Measurements from ENCODE around the gene TBC1D22A. TPM values are rescaled to one million over a fixed set of nuclear protein-coding genes. Genes with fewer than 3 reads are reported as not detected.
A peak's percentile ranks its signal among the peaks of the same experiment; 100 is the strongest.
"Not testable (repeated sequence)": the region's sequence is repeated elsewhere in the genome, so short reads cannot be mapped to it uniquely, and the experiment has no call there.

TBC1D22A gene
- total and polyA plus RNA-seq, 4 experiments from 2014 or later, result 20.6 to 49.2 (median 36.7) TPM

DNA sequence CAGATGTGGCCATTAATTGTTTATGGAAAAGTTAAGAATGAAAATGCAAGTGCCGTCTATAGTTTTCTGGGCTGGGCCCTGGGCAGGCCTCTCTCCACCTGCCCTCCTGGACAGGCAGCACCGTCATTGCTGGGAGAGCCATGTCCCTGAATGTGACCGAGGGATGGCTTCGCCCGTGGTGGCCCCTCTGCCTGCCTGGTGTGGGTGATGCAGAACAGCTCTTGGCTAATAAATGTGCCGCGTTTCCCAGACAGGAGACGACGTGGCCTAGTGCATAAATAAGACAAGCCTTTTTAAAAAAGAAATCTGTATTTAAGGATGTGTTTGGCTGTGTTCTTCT, 407.3 kb downstream of the TBC1D22A start:
- peaks cover 0 to 3% (median 0%) of the 10 kb centered on the region in 4 donors for H3K4me1 Mint-ChIP-seq
- no peak for DNase-seq
- no peaks in the 10 kb centered on the region for H3K27me3 Mint-ChIP-seq
- H3K27me3 ChIP-seq (ENCODE audit: insufficient read depth, low read length), result no peaks in the 10 kb centered on the region
- H3K4me3 ChIP-seq (ENCODE audit: low read length in 2 of 2), result no peak overlapping the region
- CTCF ChIA-PET (ENCODE audit: partially characterized antibody), result no interaction called here
- peaks cover 26 to 43% of the 10 kb centered on the region in 2 donors for H3K36me3 Mint-ChIP-seq
- H3K9me3 ChIP-seq (ENCODE audit: control insufficient read depth in 1 of 2, low read length in 2 of 2), result no peaks in the 10 kb centered on the region
- no peaks in the 10 kb centered on the region for H3K36me3 ChIP-seq (ENCODE audit: insufficient read depth, low read length)
- H3K4me3 Mint-ChIP-seq, result no peak overlapping the region
- H3K27ac Mint-ChIP-seq, result peak overlapping the region in 1 of 7 donors; percentile 22
- POLR2A ChIA-PET (ENCODE audit: partially characterized antibody), result no interaction called here
- H3K27ac ChIP-seq (ENCODE audit: low read depth, low read length), result no peak overlapping the region
- peaks cover 0 to 3% (median 0%) of the 10 kb centered on the region in 8 donors for H3K9me3 Mint-ChIP-seq
- intact Hi-C loops (cut with micrococcal nuclease), result no loop called here
- H3K4me1 ChIP-seq (ENCODE audit: insufficient read depth, low read length), result no peaks in the 10 kb centered on the region

DNA sequence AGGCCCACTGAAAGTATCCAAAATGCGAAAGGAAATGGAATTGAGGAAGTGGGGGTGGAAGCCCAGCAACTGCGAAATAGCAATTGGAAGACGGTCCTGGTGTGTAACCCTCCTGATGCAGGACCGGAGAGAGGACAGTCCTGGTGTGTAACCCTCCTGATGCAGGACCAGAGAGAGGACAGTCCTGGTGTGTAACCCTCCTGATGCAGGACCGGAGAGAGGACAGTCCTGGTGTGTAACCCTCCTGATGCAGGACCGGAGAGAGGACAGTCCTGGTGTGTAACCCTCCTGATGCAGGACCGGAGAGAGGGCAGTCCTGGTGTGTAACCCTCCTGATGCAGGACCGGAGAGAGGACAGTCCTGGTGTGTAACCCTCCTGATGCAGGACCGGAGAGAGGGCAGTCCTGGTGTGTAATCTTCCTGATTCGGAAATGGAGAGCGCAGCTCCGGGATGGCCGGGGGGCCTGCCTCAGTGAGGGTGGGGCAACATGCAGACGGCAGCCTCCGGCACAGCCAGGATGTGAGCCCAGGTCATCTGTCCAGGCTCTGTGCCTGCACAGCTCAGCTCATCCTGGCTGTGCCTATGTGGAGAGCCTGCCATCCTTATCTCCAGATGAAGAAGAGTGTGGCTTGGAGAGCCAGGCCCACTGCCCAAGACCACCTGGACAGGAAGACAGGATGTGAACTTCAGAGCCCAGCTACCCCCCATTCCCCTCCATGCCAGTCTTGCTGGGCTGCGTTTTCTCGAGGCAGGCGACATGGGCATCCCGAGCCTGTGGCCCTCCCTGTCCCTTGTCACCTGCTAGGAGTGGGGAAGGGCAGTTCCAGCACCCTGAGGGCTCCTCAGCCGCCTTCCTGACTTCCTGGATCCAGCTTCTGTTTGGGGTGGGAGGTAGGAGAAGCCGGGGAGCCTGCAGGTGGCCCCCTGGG, 408.3 kb downstream of the TBC1D22A start:
- H3K4me3 ChIP-seq (ENCODE audit: low read length in 2 of 2); H3K4me1 ChIP-seq (ENCODE audit: insufficient read depth, low read length); H3K27me3 Mint-ChIP-seq; H3K4me1 Mint-ChIP-seq; intact Hi-C loops (cut with micrococcal nuclease); DNase-seq; H3K4me3 Mint-ChIP-seq; H3K9me3 Mint-ChIP-seq; CTCF ChIA-PET (ENCODE audit: partially characterized antibody); H3K36me3 ChIP-seq (ENCODE audit: insufficient read depth, low read length); H3K27ac Mint-ChIP-seq; H3K27ac ChIP-seq (ENCODE audit: low read depth, low read length); POLR2A ChIA-PET (ENCODE audit: partially characterized antibody); H3K27me3 ChIP-seq (ENCODE audit: insufficient read depth, low read length); H3K9me3 ChIP-seq (ENCODE audit: control insufficient read depth in 1 of 2, low read length in 2 of 2): not testable (repeated sequence)
- H3K36me3 Mint-ChIP-seq, result peaks cover 26 to 51% of the 10 kb centered on the region in 2 donors

DNA sequence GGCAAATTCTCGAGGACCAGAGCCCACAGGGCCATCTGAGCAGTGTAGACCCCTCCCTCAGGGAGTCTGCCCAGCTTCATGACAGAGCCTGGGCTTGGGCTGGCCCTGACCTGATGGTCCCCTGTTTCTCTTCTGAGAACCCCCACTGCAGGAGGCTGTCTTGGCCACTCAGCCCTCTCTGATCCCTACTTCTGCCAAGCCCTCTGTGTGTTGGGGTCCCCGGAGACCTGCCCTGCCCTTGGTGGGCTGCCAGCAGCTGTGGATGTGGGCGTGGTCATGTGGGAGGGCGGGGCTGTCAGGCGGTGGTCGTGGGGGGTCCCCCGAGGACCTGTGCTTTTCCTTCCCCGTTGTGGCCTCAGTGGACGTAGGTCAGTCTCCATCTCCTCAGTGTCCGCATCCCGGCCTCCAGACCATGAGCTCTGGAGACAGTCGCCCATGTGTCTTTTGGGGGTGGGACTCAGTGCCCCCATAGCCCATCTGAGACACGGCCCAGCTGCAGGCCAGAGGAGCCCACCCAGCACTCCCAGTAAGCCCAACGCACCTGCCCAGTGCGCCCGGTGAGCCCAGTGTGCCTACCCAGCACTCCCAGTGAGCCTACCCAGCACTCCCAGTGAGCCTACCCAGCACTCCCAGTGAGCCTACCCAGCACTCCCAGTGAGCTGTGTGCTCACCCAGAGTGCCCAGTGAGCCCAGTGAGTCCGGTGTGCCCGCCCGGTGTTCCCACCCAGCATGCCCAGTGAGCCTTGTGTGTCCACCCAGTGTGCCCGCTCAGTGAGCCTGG, 409.2 kb downstream of the TBC1D22A start:
- no peaks in the 10 kb centered on the region for H3K27me3 Mint-ChIP-seq
- DNase-seq, result no peak
- H3K9me3 ChIP-seq (ENCODE audit: control insufficient read depth in 1 of 2, low read length in 2 of 2), result no peaks in the 10 kb centered on the region
- POLR2A ChIA-PET (ENCODE audit: partially characterized antibody), result no interaction called here
- H3K36me3 Mint-ChIP-seq, result peaks cover 23 to 45% of the 10 kb centered on the region in 2 donors
- no peak overlapping the region for H3K27ac Mint-ChIP-seq
- no peak overlapping the region for H3K4me3 ChIP-seq (ENCODE audit: low read length in 2 of 2)
- H3K4me1 ChIP-seq (ENCODE audit: insufficient read depth, low read length), result no peaks in the 10 kb centered on the region
- no peaks in the 10 kb centered on the region for H3K27me3 ChIP-seq (ENCODE audit: insufficient read depth, low read length)
- H3K4me3 Mint-ChIP-seq, result no peak overlapping the region
- peaks cover 0 to 5% (median 0%) of the 10 kb centered on the region in 8 donors for H3K9me3 Mint-ChIP-seq
- H3K4me1 Mint-ChIP-seq, result no peaks in the 10 kb centered on the region
- CTCF ChIA-PET (ENCODE audit: partially characterized antibody), result no interaction called here
- no peak overlapping the region for H3K27ac ChIP-seq (ENCODE audit: low read depth, low read length)
- H3K36me3 ChIP-seq (ENCODE audit: insufficient read depth, low read length), result no peaks in the 10 kb centered on the region
- intact Hi-C loops (cut with micrococcal nuclease), result no loop called here

DNA sequence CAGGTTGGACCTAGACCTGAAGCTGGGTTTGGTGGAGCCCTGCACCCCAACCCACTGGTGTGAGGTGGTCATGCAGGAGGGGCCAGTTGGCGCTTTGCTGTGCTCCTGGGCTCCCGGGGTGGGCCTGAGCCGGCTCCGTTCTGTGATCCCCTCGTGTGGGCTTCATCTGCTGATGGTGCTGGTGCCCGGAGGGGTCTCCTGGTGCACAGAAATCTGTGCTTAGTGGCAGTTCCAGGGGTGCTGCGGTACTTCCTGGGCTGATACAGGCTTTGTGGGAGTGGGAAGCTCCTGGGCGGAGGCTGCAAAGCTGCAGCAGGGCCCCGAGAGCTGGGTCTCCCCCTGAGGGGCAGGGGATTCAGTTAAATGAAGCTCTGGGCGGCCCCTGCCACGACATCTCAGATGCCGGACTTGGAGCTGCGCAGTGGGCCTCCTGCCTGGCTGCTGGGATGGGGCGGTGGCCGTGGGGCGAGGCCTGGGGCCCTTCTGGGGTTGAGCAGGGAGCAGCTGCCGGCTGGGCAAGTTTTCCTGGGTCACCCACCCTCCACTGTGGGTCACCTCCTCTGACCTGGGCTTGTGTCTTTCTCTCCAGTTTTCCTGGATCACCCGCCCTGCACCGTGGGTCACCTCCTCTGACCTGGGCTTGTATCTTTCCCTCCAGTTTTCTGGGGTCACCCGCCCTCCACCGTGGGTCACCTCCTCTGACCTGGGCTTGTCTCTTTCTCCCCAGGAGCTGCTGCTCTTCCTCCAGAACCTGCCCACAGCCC, 410.5 kb downstream of the TBC1D22A start:
- no peaks in the 10 kb centered on the region for H3K27me3 Mint-ChIP-seq
- H3K27me3 ChIP-seq (ENCODE audit: insufficient read depth, low read length), result no peaks in the 10 kb centered on the region
- no peaks in the 10 kb centered on the region for H3K36me3 ChIP-seq (ENCODE audit: insufficient read depth, low read length)
- intact Hi-C loops (cut with micrococcal nuclease), result no loop called here
- no peaks in the 10 kb centered on the region for H3K9me3 ChIP-seq (ENCODE audit: control insufficient read depth in 1 of 2, low read length in 2 of 2)
- no peaks in the 10 kb centered on the region for H3K4me1 ChIP-seq (ENCODE audit: insufficient read depth, low read length)
- H3K9me3 Mint-ChIP-seq, result peaks cover 0 to 7% (median under 1%) of the 10 kb centered on the region in 8 donors
- H3K4me1 Mint-ChIP-seq, result no peaks in the 10 kb centered on the region
- H3K27ac Mint-ChIP-seq, result no peak overlapping the region
- CTCF ChIA-PET (ENCODE audit: partially characterized antibody), result no interaction called here
- peaks cover 15 to 39% of the 10 kb centered on the region in 2 donors for H3K36me3 Mint-ChIP-seq
- DNase-seq, result no peak
- H3K27ac ChIP-seq (ENCODE audit: low read depth, low read length), result no peak overlapping the region
- H3K4me3 Mint-ChIP-seq, result no peak overlapping the region
- no peak overlapping the region for H3K4me3 ChIP-seq (ENCODE audit: low read length in 2 of 2)
- POLR2A ChIA-PET (ENCODE audit: partially characterized antibody), result no interaction called here

DNA sequence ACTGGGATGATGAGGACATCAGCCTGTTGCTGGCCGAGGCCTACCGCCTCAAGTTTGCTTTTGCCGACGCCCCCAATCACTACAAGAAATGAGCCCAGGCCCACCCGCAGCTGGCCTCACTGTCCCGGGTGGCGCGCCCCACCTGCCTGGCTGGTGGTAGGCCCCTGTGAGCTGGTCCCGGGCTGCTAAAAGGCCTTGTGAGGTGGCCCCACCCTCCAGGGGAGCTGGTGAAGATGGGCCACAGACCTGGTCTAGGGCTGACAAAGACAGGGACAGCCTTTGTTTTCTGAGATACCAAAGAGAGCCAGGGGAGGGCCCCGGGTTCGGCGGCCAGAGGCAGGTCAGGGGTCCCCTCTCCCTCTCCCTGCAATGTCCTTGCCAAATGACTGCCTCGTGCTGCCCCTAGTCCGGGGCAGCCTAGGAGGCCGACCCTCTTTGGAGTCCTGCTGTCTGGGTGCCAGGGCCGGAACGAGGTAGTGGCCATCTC, 411.1 kb downstream of the TBC1D22A start:
- Histone ChIP-seq H3K4me3 (ENCODE audit: low read length in 2 of 2) (no peak overlapping the region), H3K27me3 (ENCODE audit: insufficient read depth, low read length) (no peaks in the 10 kb centered on the region), H3K27ac (ENCODE audit: low read depth, low read length) (no peak overlapping the region), H3K36me3 (ENCODE audit: insufficient read depth, low read length) (no peaks in the 10 kb centered on the region), H3K9me3 (ENCODE audit: control insufficient read depth in 1 of 2, low read length in 2 of 2) (no peaks in the 10 kb centered on the region), H3K4me1 (ENCODE audit: insufficient read depth, low read length) (no peaks in the 10 kb centered on the region)
- DNase-seq, result no peak
- Mint-ChIP-seq H3K27me3 (no peaks in the 10 kb centered on the region), H3K9me3 (peaks cover 0 to 8% (median 3%) of the 10 kb centered on the region in 8 donors), H3K36me3 (peaks cover 17 to 44% of the 10 kb centered on the region in 2 donors), H3K27ac (no peak overlapping the region), H3K4me1 (no peaks in the 10 kb centered on the region), H3K4me3 (no peak overlapping the region)
- ChIA-PET CTCF (ENCODE audit: partially characterized antibody) (no interaction called here), POLR2A (ENCODE audit: partially characterized antibody) (no interaction called here)
- intact Hi-C loops (cut with micrococcal nuclease), result no loop called here

DNA sequence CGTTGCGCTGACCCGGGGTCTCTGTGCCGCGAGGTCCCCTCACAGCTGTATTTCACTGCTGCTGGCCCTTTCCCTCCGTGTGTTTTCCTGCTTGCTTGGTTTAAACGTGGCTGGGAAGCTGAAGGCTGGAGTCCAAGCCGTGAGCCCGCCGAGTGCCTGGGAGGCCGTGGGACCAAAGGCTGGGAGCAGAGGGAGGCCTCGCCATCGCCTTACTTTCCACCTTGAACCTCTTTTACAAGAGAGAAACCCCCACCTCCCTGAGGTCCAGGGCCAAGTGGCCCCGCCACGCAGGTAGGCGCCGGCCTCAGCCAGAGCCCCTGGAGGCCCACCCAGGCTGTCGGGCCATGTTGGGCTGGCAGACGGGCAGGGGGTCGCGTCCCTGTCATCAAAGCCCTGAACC, 411.6 kb downstream of the TBC1D22A start:
- H3K9me3 Mint-ChIP-seq, result peaks cover 0 to 13% (median 3%) of the 10 kb centered on the region in 8 donors
- H3K27me3 Mint-ChIP-seq, result no peaks in the 10 kb centered on the region
- ChIA-PET CTCF (ENCODE audit: partially characterized antibody) (no interaction called here), POLR2A (ENCODE audit: partially characterized antibody) (no interaction called here)
- no peak overlapping the region for H3K27ac Mint-ChIP-seq
- intact Hi-C loops (cut with micrococcal nuclease), result no loop called here
- H3K9me3 ChIP-seq (ENCODE audit: control insufficient read depth in 1 of 2, low read length in 2 of 2), result no peaks in the 10 kb centered on the region
- H3K27ac ChIP-seq (ENCODE audit: low read depth, low read length), result no peak overlapping the region
- no peaks in the 10 kb centered on the region for H3K27me3 ChIP-seq (ENCODE audit: insufficient read depth, low read length)
- H3K4me3 ChIP-seq (ENCODE audit: low read length in 2 of 2), result no peak overlapping the region
- H3K36me3 Mint-ChIP-seq, result peaks cover 17 to 48% of the 10 kb centered on the region in 2 donors
- no peaks in the 10 kb centered on the region for H3K4me1 Mint-ChIP-seq
- no peak overlapping the region for H3K4me3 Mint-ChIP-seq
- DNase-seq, result no peak
- no peaks in the 10 kb centered on the region for H3K4me1 ChIP-seq (ENCODE audit: insufficient read depth, low read length)
- H3K36me3 ChIP-seq (ENCODE audit: insufficient read depth, low read length), result no peaks in the 10 kb centered on the region

DNA sequence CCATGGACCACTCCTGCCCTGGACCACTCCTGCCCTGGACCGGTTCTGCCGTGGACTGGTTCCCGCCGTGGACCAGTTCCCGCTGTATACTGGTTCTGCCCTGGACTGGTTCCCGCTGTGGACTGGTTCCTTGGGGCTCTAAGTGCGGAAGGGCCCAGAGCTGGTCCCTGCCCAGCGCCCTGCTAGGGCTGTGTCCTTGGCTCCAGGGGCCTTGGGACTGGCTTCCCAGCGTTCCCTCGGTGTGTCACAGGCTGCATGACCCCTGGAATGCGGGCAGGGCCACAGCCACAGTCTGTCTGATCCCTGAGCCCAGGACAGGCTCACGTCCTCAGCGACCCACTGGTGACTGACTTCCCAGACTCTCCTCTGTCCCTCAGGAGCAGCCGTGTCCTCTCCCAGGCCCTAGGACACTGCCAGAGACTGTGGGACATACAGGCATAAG, 412.2 kb downstream of the TBC1D22A start:
- ChIA-PET CTCF (ENCODE audit: partially characterized antibody) (no interaction called here), POLR2A (ENCODE audit: partially characterized antibody) (no interaction called here)
- Histone ChIP-seq H3K27me3 (ENCODE audit: insufficient read depth, low read length) (no peaks in the 10 kb centered on the region), H3K4me3 (ENCODE audit: low read length in 2 of 2) (no peak overlapping the region), H3K4me1 (ENCODE audit: insufficient read depth, low read length) (no peaks in the 10 kb centered on the region), H3K36me3 (ENCODE audit: insufficient read depth, low read length) (no peaks in the 10 kb centered on the region), H3K9me3 (ENCODE audit: control insufficient read depth in 1 of 2, low read length in 2 of 2) (no peaks in the 10 kb centered on the region), H3K27ac (ENCODE audit: low read depth, low read length) (no peak overlapping the region)
- H3K27me3 Mint-ChIP-seq, result no peaks in the 10 kb centered on the region
- H3K27ac Mint-ChIP-seq, result no peak overlapping the region
- H3K36me3 Mint-ChIP-seq, result peaks cover 18 to 50% of the 10 kb centered on the region in 2 donors
- no peak for DNase-seq
- H3K9me3 Mint-ChIP-seq, result peaks cover 0 to 15% (median 4%) of the 10 kb centered on the region in 8 donors
- intact Hi-C loops (cut with micrococcal nuclease), result no loop called here
- no peaks in the 10 kb centered on the region for H3K4me1 Mint-ChIP-seq
- no peak overlapping the region for H3K4me3 Mint-ChIP-seq

Measured in CD4-positive, alpha-beta memory T cell (primary cell).